ENCODE measurements around the gene TTYH2.

The TTYH2 gene

GRCh38 chr17:74297941-74298340 is 84.6 kb downstream of the TTYH2 start:
- DNase-seq = peak; percentile 69

GRCh38 chr17:74298778-74299177 is 85.4 kb downstream of the TTYH2 start:
- no peak for DNase-seq

GRCh38 chr17:74299226-74300009 is 86.0 kb downstream of the TTYH2 start:
- no peak for DNase-seq

GRCh38 chr17:74303305-74303704 is 89.9 kb downstream of the TTYH2 start:
- DNase-seq = no peak

DNA sequence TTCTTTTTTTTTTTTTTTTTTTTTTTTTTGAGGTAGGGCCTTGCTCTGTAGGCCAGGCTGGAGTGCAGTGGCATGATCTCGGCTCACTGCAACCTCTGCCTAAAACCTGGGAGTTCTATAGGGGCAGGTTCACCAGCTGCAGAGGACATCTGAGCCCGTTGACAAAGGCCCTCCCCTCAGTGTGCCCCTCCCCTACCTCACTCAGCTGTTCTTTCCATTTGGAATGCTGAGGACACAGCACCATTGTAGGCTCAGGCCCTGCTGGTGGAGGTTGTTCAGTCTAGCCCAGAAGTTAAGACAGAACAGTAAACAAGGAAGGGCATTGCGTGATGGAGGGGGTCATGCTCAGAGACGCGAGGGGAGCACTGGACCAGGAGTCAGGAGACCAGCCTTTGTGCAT is 90.8 kb downstream of the TTYH2 start:
- DNase-seq = no peak

- DNase-seq = no peak
These were observed 92.7 kb downstream of the TTYH2 start for GRCh38 chr17:74305865-74306654.

DNA sequence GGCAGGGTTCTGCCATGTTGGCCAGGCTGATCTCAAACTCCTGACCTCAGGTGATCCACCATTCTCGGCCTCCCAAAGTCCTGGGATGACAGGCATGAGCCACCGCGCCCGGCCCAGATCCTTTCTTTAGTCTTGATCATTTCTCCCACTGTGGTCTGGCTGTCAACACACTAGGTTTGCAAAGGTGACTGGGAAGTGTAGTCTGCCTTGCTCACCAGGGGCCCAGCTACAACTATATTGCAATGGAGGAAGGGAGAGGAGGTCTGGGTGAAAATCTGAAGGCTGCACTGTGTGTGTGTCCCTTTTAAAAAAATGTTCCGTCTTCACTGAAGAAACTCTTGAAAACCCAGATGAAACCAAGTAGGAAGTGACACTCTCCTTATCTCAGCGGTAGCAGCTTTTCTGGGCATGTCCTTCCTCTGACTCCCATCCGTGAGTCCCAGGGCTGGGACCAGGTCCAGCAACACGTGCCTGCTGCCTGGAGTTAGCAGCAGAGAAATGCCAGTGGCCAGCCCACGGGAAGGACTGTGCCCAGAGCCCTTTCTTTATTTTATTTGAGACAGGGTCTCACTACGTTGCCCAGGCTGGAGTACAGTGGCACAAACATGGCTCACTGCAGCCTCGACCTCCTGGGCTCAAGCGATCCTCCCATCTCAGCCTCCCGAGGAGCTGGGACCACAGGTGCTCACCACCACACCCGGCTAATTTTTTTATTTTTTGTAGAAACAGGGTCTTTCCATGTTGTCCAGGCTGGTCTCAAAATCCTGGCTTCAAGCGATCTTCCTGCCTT is 94.8 kb downstream of the TTYH2 start:
- no peak for DNase-seq

GRCh38 chr17:74309902-74310301 is 96.5 kb downstream of the TTYH2 start:
- no peak for DNase-seq

Data from stimulated activated CD4-positive, alpha-beta T cell treated with anti-CD3 and anti-CD28 coated beads, Interleukin-15, amount 100 ng/mL, for 24 hours (primary cell).